HepG2 (cell line): ENCODE measurements around the gene AUP1. TPM values are rescaled to one million over a fixed set of nuclear protein-coding genes. Genes with fewer than 3 reads are reported as not detected.

Source experiments
- ARID2 ChIP-seq: sonication (generic); formaldehyde crosslinking; IDR thresholded peaks from 2 replicates; pipeline ENCODE4 v1.8.1; 2022; ENCODE audit warnings: mild to moderate bottlenecking, missing genetic modification reagents, borderline replicate concordance
- ATF4 ChIP-seq, 2 experiments: fragments of 450-650 bp in 1 of 2; sonication (generic) in 1 of 2; formaldehyde crosslinking; IDR thresholded peaks; 2 replicates each; pipeline versions ENCODE4 v1.5.0 to v1.8.0; 2020 to 2022; ENCODE audit warnings: mild to moderate bottlenecking in 1 of 2, missing genetic modification reagents in 1 of 2
- BCL6 ChIP-seq: IDR thresholded peaks from 2 replicates; pipeline ENCODE4 v1.6.1; 2016; ENCODE audit warnings: missing genetic modification reagents, missing compliant biosample characterization
- DNMT1 ChIP-seq: sonication (generic); formaldehyde crosslinking; IDR thresholded peaks from 2 replicates; pipeline ENCODE4 v1.5.1; 2020; ENCODE audit warnings: mild to moderate bottlenecking, missing genetic modification reagents
- DNMT3B ChIP-seq: conservative IDR thresholded peaks from 2 replicates; pipeline ENCODE4 v1.6.1; 2016; ENCODE audit warnings: missing biosample characterization, control low read depth
- ELF3 ChIP-seq: IDR thresholded peaks from 2 replicates; pipeline ENCODE4 v1.6.1; 2016; ENCODE audit warnings: missing genetic modification reagents, missing compliant biosample characterization
- FLYWCH1 ChIP-seq: sonication (generic); formaldehyde crosslinking; IDR thresholded peaks from 2 replicates; pipeline ENCODE4 v1.8.1; 2023; ENCODE audit warnings: mild to moderate bottlenecking, missing genetic modification reagents
- FOXM1 ChIP-seq: sonication (generic); formaldehyde crosslinking; IDR thresholded peaks from 2 replicates; pipeline ENCODE4 v1.5.0; 2020; ENCODE audit warnings: missing genetic modification reagents
- HOXA5 ChIP-seq: sonication (generic); formaldehyde crosslinking; IDR thresholded peaks from 2 replicates; pipeline ENCODE4 v1.4.0; 2020; ENCODE audit warnings: missing genetic modification reagents
- LCORL ChIP-seq, 2 experiments: fragments of 450-650 bp in 1 of 2; sonication (generic) in 1 of 2; formaldehyde crosslinking in 1 of 2; IDR thresholded peaks; 2 replicates each; pipeline versions ENCODE4 v1.5.0 to v1.6.1; 2017 to 2020; ENCODE audit warnings: antibody characterized with exemption in 1 of 2, missing genetic modification reagents in 1 of 2
- PITX1 ChIP-seq: sonication (generic); formaldehyde crosslinking; IDR thresholded peaks from 2 replicates; pipeline ENCODE4 v1.5.1; 2020; ENCODE audit warnings: mild to moderate bottlenecking, missing genetic modification reagents
- POGZ ChIP-seq: sonication (generic); formaldehyde crosslinking; IDR thresholded peaks from 2 replicates; pipeline ENCODE4 v1.4.0; 2020; ENCODE audit warnings: mild to moderate bottlenecking, missing genetic modification reagents
- SNAI1 ChIP-seq: sonication (generic); formaldehyde crosslinking; IDR thresholded peaks from 2 replicates; pipeline ENCODE4 v1.5.0; 2020; ENCODE audit warnings: mild to moderate bottlenecking, missing genetic modification reagents, borderline replicate concordance
- SYNCRIP ChIP-seq: fragments of 200-400 bp; formaldehyde crosslinking; IDR thresholded peaks from 2 replicates; pipeline ENCODE4 v1.6.1; 2018; ENCODE audit warnings: mild to moderate bottlenecking, low read depth, low read length; ENCODE audit not compliant: insufficient read depth
- TGIF2 ChIP-seq: IDR thresholded peaks from 2 replicates; pipeline ENCODE4 v1.6.1; 2016; ENCODE audit warnings: control low read depth, missing compliant biosample characterization
- ZBTB42 ChIP-seq: sonication (generic); formaldehyde crosslinking; IDR thresholded peaks from 2 replicates; pipeline ENCODE4 v1.5.0; 2020; ENCODE audit warnings: mild to moderate bottlenecking, missing genetic modification reagents
- ZFP36L1 ChIP-seq: sonication (generic); formaldehyde crosslinking; IDR thresholded peaks from 2 replicates; pipeline ENCODE4 v1.8.0; 2022; ENCODE audit warnings: mild to moderate bottlenecking, missing genetic modification reagents, moderate library complexity
- ZFX ChIP-seq: sonication (generic); formaldehyde crosslinking; IDR thresholded peaks from 2 replicates; pipeline ENCODE4 v1.4.0; 2020; ENCODE audit warnings: mild to moderate bottlenecking, low read depth, missing genetic modification reagents, moderate library complexity
- ZNF12 ChIP-seq: sonication (generic); formaldehyde crosslinking; IDR thresholded peaks from 2 replicates; pipeline ENCODE4 v1.5.0; 2020; ENCODE audit warnings: missing genetic modification reagents
- ZNF143 ChIP-seq: sonication (generic); formaldehyde crosslinking; IDR thresholded peaks from 2 replicates; pipeline ENCODE4 v1.4.0; 2020; ENCODE audit warnings: missing genetic modification reagents
- ZNF496 ChIP-seq: sonication (generic); formaldehyde crosslinking; IDR thresholded peaks from 2 replicates; pipeline ENCODE4 v1.8.1; 2023; ENCODE audit warnings: mild to moderate bottlenecking, moderate library complexity, missing genetic modification reagents; ENCODE audit not compliant: insufficient replicate concordance
- ZNF543 ChIP-seq: sonication (generic); formaldehyde crosslinking; IDR thresholded peaks from 2 replicates; pipeline ENCODE4 v1.4.0; 2020; ENCODE audit warnings: mild to moderate bottlenecking, missing genetic modification reagents
- ZNF609 ChIP-seq: sonication (generic); formaldehyde crosslinking; IDR thresholded peaks from 2 replicates; pipeline ENCODE4 v1.4.0; 2020; ENCODE audit warnings: mild to moderate bottlenecking, missing genetic modification reagents, borderline replicate concordance
- ZNF781 ChIP-seq: sonication (generic); formaldehyde crosslinking; IDR thresholded peaks from 2 replicates; pipeline ENCODE4 v1.5.1; 2020; ENCODE audit warnings: borderline replicate concordance, mild to moderate bottlenecking, missing genetic modification reagents; ENCODE audit errors: not compliant biosample characterization
- ZSCAN20 ChIP-seq: sonication (generic); formaldehyde crosslinking; IDR thresholded peaks from 2 replicates; pipeline ENCODE4 v1.4.0; 2020; ENCODE audit warnings: missing genetic modification reagents, mild to moderate bottlenecking, borderline replicate concordance
- ZSCAN29 ChIP-seq: sonication (generic); formaldehyde crosslinking; conservative IDR thresholded peaks from 2 replicates; pipeline ENCODE4 v1.4.0; 2020; ENCODE audit warnings: mild to moderate bottlenecking, missing genetic modification reagents
- polyA plus RNA-seq, 8 experiments: library from polyadenylated mRNA; depleted of rRNA in 3 of 8; stranded (reverse) in 7 of 8; unstranded in 1 of 8; fragments of >200 nt; fragmentation: Illumina TruSeq in 4 of 8; extraction: Trizol in 4 of 8; gene quantifications; 2 replicates each; pipeline versions ENCODE4 v1.2.1 to v1.2.3, GENCODE V29; 2011 to 2016; ENCODE audit warnings: low read depth in 4 of 8, missing spikeins in 1 of 8, mixed read lengths in 1 of 8; ENCODE audit not compliant: insufficient read depth in 1 of 8
- total RNA-seq, 5 experiments: library from RNA; depleted of rRNA; stranded (reverse); fragments of >200 nt; fragmentation: Illumina TruSeq; extraction: Trizol; gene quantifications; 2 replicates each; pipeline ENCODE4 v1.2.3, GENCODE V29; 2016; ENCODE audit warnings: low read depth in 1 of 5

AUP1 gene
- total and polyA plus RNA-seq, 2 of the 13 experiments (the other 11 are each of a cell fraction or from before 2014, with no cell fraction given) = 174 to 267 TPM

DNA sequence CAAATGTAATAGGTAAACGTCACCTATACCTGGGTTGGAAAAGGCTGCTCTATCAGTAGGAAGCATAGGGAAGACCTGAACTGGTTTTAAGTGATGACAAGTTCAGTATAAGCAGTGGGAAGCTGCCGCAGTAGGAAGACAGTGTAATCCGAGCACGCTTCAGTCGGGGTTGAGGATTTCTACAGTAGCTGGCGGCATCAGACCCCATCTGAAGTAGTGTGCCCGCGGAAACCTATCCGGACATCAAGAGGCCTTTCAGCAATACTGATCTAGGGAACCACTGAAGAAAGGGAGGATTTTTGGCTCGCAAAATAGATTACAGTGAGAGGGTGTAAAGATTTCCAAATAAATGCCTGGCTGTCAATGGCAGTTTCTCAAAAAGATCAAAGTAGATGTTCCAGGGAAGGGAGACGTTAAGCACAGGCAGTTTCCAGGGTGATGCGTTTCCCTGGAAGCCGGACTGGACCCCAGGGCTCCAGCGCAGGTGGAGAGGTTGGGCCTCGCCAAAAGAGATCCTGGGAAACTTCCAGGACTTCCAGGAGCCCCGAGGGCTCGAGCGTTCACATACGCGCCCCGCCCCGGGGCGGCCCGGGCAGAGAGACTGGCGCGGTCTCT is 18.9 kb upstream of the AUP1 start (continued):
- TF ChIP-seq ZNF609 (CRISPR knock-in tag) (no peak), SNAI1 (CRISPR knock-in tag) (0 out of 2 replicates have a peak, but pooled peaks have one; percentile 46), FOXM1 (CRISPR knock-in tag) (no peak), ZNF143 (no peak), ZSCAN29 (CRISPR knock-in tag) (no peak), BCL6 (CRISPR knock-in tag) (0 out of 2 replicates have a peak, but pooled peaks have one; percentile 15), DNMT1 (CRISPR knock-in tag) (no peak), ZFX (CRISPR knock-in tag) (no peak), ATF4 (CRISPR knock-in tag; IDR thresholded peaks at IDR 0.05) (no peak), ZFP36L1 (CRISPR knock-in tag) (no peak), ZNF12 (CRISPR knock-in tag) (no peak), DNMT3B (CRISPR knock-in tag) (no peak), HOXA5 (CRISPR knock-in tag) (no peak), ZSCAN20 (CRISPR knock-in tag) (no peak), ZNF543 (CRISPR knock-in tag) (peak; percentile 23; the same call in 1 of the 2 replicates), PITX1 (CRISPR knock-in tag) (no peak), LCORL (IDR thresholded peaks at IDR 0.05) (no peak), LCORL (CRISPR knock-in tag; IDR thresholded peaks at IDR 0.05) (peak; percentile 66; the same call in 1 of the 2 replicates), ZBTB42 (CRISPR knock-in tag) (no peak), ELF3 (no peak), FLYWCH1 (CRISPR knock-in tag) (0 out of 2 replicates have a peak, but pooled peaks have one; percentile 49), POGZ (peak; percentile 31; the same call in 1 of the 2 replicates), ZNF781 (CRISPR knock-in tag) (no peak), SYNCRIP (no peak), ARID2 (0 out of 2 replicates have a peak, but pooled peaks have one; percentile 36), TGIF2 (CRISPR knock-in tag) (no peak; the same call in 1 of the 2 replicates), ZNF496 (CRISPR knock-in tag) (no peak)
